Raji (cell line): ENCODE results near the gene DMXL2.

Experiments
- POLR2A ChIP-seq: IDR thresholded peaks from 2 replicates; pipeline ENCODE4 v1.6.1; 2011; ENCODE audit warnings: low read depth, low read length, control low read depth; ENCODE audit not compliant: insufficient read depth

Gene DMXL2

DNA sequence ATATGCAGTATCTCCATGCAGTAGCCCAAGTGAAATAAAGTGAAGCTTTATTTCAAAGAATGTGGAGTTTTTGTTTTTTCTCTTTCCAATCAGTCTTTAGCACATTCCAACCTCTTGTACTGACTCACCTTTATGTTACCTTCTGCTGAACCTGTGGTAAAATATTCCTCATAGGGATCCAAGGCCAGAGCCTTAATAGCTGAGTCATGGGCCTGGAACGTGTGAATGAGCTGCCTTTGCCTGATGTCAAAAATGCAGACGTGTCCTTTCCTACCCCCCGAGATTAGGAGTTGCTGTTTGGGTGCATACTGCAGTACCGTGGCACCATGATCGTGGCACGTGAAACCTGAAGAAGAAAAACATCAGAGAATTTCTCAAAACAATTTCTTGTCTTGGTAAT, 172.6 kb downstream of the DMXL2 start:
- no peak for TF ChIP-seq POLR2A

DNA sequence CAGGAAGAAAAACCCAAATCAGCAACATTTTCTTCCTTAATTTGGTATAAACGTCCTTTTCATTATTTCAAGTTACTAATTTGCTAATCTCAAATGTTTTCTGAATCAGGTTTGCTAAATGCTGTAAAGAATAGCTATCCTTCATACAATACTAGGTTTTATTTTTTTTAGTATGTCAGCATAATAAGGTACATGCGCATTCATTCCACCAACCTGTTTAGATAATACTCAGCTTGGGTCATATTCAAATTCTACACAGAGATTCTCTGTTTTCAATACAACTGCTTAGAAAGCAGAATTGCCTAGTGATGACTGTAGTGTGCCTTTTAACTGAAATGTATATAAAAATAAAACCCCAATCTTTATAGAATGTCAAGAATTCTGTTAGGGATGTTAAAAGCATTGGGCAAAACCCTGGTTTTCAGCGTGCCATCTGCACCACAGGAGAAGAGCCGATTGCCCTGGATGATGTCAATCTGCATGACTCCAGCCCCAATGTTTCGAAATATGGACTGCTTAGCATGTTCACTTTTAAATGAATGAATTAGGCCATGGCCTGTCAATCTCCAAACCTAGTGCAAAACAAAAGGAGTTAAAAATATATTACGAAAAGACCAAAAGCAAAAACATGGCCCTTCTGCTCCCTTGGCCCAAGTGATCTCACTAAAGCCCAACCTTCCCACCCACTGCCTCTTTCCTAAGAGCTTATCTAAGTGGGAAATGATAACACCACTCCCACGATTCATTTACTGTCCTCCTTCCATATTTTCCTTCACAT, 173.8 kb downstream of the DMXL2 start:
- TF ChIP-seq POLR2A: no peak

DNA sequence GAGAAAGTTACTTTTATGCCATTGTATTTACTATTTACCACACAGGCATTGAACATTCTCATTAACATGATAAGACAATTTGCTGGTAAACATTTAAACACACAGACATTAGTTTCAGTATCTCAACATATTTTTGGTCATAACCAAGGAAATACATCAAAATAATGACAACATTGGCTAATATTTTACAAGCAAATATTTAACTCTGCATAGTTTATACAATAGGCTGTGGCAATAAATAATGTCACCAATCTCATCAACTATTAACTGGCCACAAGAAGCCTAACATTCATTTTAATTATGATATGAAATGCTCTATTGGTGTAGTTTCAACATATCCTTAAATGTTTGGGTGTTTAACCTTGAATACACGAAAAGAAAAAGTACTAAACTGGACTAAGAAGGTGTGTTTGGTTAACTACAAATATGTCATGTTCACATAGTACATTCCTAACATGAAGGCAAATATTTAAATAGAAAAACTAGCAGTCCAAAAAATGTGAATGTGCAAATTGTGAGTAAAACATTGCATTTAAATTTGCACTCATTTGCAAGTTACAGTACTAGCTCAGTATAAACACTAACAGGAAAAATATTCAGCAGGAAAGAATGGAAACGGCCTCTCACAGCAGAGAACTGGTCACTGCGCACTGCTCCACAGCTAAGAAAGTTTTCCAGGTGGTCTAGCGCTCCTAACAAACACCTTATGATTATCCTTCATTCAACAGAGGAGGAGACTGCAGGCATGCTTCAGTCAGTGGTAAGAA, 174.5 kb downstream of the DMXL2 start:
- TF ChIP-seq POLR2A: no peak

GRCh38 chr15:51444807-51445206, 177.8 kb downstream of the DMXL2 start:
- no peak for TF ChIP-seq POLR2A

DNA sequence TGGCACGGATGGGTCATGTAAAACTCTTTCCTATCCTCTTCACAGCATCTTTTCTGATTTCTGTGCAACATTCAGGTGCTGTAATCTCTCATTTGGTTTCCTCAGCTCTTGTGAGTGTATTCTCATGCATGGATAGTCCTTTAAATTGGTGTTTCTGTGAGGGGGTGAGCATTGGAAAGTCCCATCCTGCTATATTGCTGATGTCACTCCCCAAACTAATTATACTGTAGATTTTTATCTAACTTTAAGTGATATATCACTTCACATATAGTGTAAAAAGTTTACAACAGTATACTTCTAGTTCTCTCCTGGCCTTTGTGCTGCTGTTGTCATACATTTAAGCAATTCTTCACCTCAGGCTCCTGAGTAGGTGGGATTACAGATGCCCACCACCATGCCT, 178.5 kb downstream of the DMXL2 start:
- TF ChIP-seq POLR2A: no peak

DNA sequence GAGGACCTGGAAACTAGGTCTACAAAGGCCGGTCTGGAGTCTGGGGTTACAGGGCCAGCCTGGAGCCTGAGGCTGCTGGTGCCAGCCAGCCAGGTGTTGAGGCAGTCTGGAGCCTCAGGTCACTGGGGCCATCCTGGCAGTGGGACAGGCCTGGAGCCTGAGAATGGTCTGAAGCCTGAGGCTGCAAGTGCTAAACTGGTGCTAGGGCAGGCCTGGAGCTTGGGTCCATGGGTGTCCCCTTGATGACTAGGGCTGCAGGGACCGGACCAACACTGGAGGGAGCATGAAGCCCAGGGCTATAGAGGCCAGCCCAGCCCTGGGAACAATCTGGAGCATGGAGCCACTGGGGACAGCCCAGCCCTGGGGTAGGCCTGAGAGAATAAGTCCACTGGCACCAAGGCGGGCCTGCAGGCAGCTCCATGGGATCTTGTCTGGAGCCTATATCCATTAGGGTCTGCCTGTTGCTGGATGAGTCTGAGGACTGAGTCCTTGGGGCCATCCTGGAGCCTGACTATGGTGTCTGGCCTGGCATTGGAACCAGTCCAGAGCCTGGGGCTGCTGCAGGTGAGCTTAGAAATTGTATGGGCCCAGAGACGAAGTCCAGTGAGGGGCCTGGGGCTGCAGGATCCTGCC, 179.2 kb downstream of the DMXL2 start:
- TF ChIP-seq POLR2A: no peak

DNA sequence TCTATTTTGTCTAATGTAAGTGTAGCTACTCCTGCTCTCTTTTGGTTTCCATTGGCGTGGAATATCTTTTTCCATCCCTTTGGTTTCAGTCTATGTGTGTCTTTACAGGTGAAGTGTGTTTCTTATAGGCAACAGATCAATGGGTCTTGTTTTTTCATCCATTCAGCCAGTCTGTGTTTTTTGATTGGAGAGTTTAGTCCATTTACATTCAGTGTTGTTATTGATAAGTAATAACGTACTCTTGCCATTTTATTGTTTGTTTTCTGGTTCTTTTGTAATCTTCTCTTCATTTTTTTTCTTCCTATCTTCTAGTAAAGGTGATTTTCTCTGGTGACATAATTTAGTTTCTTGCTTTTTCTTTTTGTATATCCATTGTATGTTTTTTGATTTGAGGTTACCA, 184.0 kb downstream of the DMXL2 start:
- no peak for TF ChIP-seq POLR2A

- no peak for TF ChIP-seq POLR2A
Measured at GRCh38 chr15:51425517-51426040, 197.0 kb downstream of the DMXL2 start.

DNA sequence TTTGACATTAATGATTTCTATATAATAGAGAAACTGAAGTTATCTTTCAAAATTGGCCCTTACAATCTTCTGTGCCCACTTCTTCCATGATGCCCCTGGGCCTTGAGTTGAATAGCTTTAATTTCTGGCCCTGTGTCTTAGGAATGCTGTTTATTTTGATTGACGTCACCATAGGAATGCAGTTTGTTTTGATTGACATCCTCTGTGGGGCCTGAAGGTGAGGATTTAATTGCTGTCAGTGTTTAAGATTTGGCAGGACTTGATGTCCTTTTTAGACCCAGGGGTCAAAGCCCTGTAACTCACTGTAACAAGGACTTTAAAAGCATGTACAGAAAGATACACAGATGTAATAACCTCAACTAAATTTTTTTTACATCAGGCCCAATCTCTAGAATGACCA, 197.8 kb downstream of the DMXL2 start:
- no peak for TF ChIP-seq POLR2A

DNA sequence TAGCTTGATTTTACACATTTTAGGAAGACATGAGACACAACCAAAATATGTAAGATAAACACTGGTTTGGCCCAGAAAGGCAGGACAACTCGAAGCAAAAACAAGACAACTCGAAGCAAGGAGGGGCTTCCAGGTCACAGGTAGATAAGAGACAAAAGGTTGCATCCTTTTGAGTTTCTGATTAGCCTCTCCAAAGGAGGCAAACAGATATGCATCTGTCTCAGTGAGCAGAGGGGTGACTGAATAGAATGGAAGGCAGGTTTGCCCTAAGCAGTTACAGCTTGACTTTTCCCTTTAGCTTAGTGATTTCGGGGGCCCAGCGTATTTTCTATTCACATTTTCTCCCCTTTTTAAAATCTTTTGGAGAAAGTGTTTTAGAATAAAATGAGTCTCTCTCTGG, 206.4 kb downstream of the DMXL2 start:
- TF ChIP-seq POLR2A: no peak

- TF ChIP-seq POLR2A: no peak
Measured at GRCh38 chr15:51414256-51414860, 208.2 kb downstream of the DMXL2 start.

- TF ChIP-seq POLR2A: no peak
Measured at GRCh38 chr15:51405693-51406523, 216.7 kb downstream of the DMXL2 start.

DNA sequence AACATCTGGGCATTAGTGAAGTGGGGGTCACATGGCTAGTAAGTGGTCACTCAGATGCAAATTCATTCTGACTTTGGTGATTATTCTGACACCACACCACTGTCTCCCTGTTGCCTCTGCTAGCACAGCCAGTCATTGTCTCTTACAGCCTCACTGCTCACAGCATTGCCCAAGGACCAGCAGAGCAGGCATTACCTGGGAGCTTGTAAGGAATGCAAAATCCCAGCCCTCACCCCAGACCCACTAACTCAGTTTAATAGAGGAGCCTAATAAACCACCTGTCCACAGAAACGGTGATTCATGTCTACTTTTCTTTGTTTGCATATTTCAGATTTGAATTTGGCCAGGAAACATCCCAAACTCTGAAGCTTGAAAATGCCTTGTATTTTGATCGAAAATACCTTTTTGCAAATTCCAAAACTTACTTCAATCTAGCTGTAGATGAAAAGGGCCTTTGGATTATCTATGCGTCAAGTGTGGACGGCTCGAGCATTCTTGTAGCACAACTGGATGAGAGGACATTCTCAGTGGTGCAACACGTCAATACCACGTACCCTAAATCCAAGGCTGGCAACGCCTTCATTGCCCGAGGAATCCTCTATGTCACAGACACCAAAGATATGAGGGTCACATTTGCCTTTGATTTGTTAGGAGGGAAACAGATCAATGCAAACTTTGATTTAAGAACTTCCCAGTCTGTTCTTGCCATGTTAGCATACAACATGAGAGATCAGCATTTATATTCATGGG, 218.4 kb downstream of the DMXL2 start:
- no peak for TF ChIP-seq POLR2A
